Lung (tissue), 12 donors: ENCODE data around the gene RPS16. TPM values are rescaled to one million over a fixed set of nuclear protein-coding genes. Genes with fewer than 3 reads are reported as not detected.

Source experiments
- ATAC-seq: fragments of 200-7000 bp; cut with Tn5 transposase; one replicate; pipeline ENCODE4 v1.9.1; 2020; ENCODE audit warnings: moderate number of reproducible peaks; ENCODE audit not compliant: insufficient read depth, low FRiP score
- DNase-seq, 3 donors: peaks; one replicate each; pipeline ENCODE4 v3.0.0-alpha.2; 2013 to 2017
- H3K27ac ChIP-seq, 2 donors: one replicate each; pipeline ENCODE4 v1.5.1; 2013; ENCODE audit warnings: mild to moderate bottlenecking in 2 of 2, moderate library complexity in 2 of 2, control low read depth in 1 of 2, inconsistent platforms in 1 of 2, low read depth in 1 of 2, low read length in 1 of 2
- H3K27me3 ChIP-seq, 3 donors: one replicate each; pipeline ENCODE4 v1.5.1; 2013; ENCODE audit warnings: low read length in 2 of 3; ENCODE audit not compliant: control insufficient read depth in 3 of 3, insufficient read depth in 3 of 3
- H3K36me3 ChIP-seq, 4 donors: one replicate each; pipeline ENCODE4 v1.5.1; 2013; ENCODE audit warnings: low read length in 4 of 4, mild to moderate bottlenecking in 1 of 4, moderate library complexity in 1 of 4; ENCODE audit not compliant: control insufficient read depth in 4 of 4, insufficient read depth in 4 of 4
- H3K4me1 ChIP-seq, 5 donors: one replicate each; pipeline ENCODE4 v1.5.1; 2013; ENCODE audit warnings: low read length in 5 of 5, mild to moderate bottlenecking in 2 of 5, moderate library complexity in 1 of 5; ENCODE audit not compliant: control insufficient read depth in 5 of 5, insufficient read depth in 5 of 5
- H3K4me3 ChIP-seq: one replicate; pipeline ENCODE4 v1.5.1; 2013; ENCODE audit warnings: mild to moderate bottlenecking, control low read depth, moderate library complexity
- H3K9ac ChIP-seq, 2 donors: one replicate each; pipeline ENCODE4 v1.5.1; 2013; ENCODE audit warnings: low read length in 2 of 2, control low read depth in 1 of 2; ENCODE audit not compliant: insufficient read depth in 1 of 2
- H3K9me3 ChIP-seq, 4 donors: one replicate each; pipeline ENCODE4 v1.5.1; 2013; ENCODE audit warnings: low read length in 3 of 4, mild to moderate bottlenecking in 1 of 4, moderate library complexity in 1 of 4; ENCODE audit not compliant: control insufficient read depth in 4 of 4, insufficient read depth in 3 of 4
- CTCF ChIP-seq: IDR thresholded peaks from 2 replicates; pipeline ENCODE4 v1.5.1; 2012; ENCODE audit warnings: mild to moderate bottlenecking; ENCODE audit errors: control extremely low read depth, extremely low read depth
- WGBS, 2 donors: extraction: QIAGEN DNeasy Blood & Tissue Kit; methylation state at CpG; one replicate each; pipeline ENCODE4 v1.1.7; 2013; 5-methylcytosine and 5-hydroxymethylcytosine counted together
- polyA plus RNA-seq, 2 donors: library from polyadenylated mRNA; stranded (reverse); fragments of 200-250 nt; gene quantifications; one replicate each; pipeline ENCODE4 v1.2.1, GENCODE V29; 2013
- total RNA-seq, 2 donors: library from RNA; depleted of rRNA in 1 of 2; stranded (reverse); fragments of >200 nt in 1 of 2; gene quantifications; one replicate each; pipeline ENCODE4 v1.2.1, GENCODE V29; 2014 to 2021
- donor health status: control.
- donor health status: control.
- donor health status: Bipolar disorder and iron deficiency.
- donor health status: healthy.
- donor health status: DM: yes; HTN: yes; CAD: no.

The RPS16 gene
- total and polyA plus RNA-seq, 4 donors, result 108 to 3,242 (median 2,120) TPM

DNA sequence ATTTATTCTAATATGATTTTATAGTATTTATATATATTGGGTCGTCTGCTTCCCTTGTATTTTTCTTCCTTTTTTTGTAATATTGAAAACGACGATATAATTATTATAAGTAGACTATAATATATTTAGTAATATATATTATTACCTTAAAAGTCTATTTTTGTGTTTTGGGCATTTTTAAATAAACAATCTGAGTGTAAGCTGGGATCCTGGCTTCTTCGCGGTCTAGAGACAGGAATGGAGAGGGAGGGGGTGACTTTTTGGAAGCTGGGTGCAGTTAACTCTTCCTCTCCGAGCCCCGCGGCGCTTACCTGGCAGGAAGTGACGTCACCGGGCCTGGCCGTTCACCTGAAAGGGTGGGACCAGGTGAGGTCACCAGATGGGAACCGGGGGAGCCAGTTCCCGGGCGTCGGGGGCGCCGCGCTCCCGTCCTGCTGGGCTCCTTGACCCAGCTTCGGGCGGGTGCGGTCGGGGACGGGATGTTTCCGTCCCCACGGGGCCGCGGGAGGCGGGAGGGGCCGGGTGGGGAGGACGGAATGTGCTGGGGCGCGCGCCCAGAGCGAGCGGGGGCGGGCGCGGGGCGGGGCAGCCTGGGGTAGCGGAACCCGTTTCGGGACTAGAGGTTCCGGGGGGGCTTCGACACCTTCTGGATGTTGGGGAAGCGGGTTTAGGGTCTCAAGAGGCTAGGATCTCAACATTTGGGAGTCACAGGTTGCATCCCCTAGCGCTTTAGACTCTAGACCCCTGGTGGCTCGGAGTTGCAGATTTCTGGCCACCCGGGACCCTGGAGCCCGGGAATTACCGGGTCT lies 26.3 kb downstream of the RPS16 start:
- WGBS, 2 donors, result 1% methylated on average over 36 to 52 of the region's 52 CpGs
- TF ChIP-seq CTCF, result no peak
- H3K4me1 ChIP-seq, result peaks cover 0 to 41% (median 9%) of the 10 kb centered on the region in 5 donors
- H3K9ac ChIP-seq, result peak overlapping the region; percentile 69 to 92
- peak overlapping the region; percentile 91 for H3K4me3 ChIP-seq
- no peaks in the 10 kb centered on the region for H3K9me3 ChIP-seq
- ATAC-seq (peak; percentile 7), DNase-seq (peak; percentile 77 to 89 (median 83))
- peak overlapping the region; percentile 97 to 100 for H3K27ac ChIP-seq
- H3K27me3 ChIP-seq, result no peaks in the 10 kb centered on the region
- H3K36me3 ChIP-seq, result peaks cover 0 to 14% (median 8%) of the 10 kb centered on the region in 4 donors

DNA sequence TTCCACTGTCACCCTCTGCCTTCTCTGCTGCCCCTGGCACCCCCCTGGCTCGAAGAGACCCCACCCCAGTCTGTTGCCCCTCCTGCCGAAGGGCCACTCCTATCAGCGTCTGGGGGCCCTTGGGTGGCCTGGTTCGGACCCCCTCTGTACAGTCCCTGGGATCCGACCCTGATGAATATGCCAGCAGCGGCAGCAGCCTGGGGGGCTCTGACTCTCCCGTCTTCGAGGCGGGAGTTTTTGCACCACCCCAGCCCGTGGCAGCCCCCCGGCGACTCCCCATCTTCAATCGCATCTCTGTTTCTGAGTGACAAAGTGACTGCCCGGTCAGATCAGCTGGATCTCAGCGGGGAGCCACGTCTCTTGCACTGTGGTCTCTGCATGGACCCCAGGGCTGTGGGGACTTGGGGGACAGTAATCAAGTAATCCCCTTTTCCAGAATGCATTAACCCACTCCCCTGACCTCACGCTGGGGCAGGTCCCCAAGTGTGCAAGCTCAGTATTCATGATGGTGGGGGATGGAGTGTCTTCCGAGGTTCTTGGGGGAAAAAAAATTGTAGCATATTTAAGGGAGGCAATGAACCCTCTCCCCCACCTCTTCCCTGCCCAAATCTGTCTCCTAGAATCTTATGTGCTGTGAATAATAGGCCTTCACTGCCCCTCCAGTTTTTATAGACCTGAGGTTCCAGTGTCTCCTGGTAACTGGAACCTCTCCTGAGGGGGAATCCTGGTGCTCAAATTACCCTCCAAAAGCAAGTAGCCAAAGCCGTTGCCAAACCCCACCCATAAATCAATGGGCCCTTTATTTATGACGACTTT lies 27.1 kb downstream of the RPS16 start:
- H3K4me1 ChIP-seq, result peaks cover 0 to 43% (median 8%) of the 10 kb centered on the region in 5 donors
- ATAC-seq, result no peak

GRCh38 chr19:39407660-39408391 lies 27.9 kb downstream of the RPS16 start:
- ATAC-seq (no peak), DNase-seq (peak in 1 of 3 donors; percentile 46)
- peak overlapping the region; percentile 91 for H3K4me3 ChIP-seq
- 9 to 29% methylated on average over 39 to 40 of the region's 40 CpGs for WGBS, 2 donors
- H3K27ac ChIP-seq, result peak overlapping the region; percentile 94 to 100
- TF ChIP-seq CTCF, result no peak
- peaks cover 0 to 12% (median 6%) of the 10 kb centered on the region in 4 donors for H3K36me3 ChIP-seq
- peak overlapping the region; percentile 56 to 86 for H3K9ac ChIP-seq
- H3K27me3 ChIP-seq, result no peaks in the 10 kb centered on the region
- peaks cover 0 to 48% (median 12%) of the 10 kb centered on the region in 5 donors for H3K4me1 ChIP-seq
- H3K9me3 ChIP-seq, result no peaks in the 10 kb centered on the region

More for the DNA sequence above, 27.1 kb downstream of the RPS16 start:
- peak overlapping the region; percentile 94 to 100 for H3K27ac ChIP-seq
- DNase-seq, result peak in 1 of 3 donors; percentile 57
- no peak for TF ChIP-seq CTCF
- peak overlapping the region in 1 of 2 donors; percentile 60 for H3K9ac ChIP-seq
- H3K27me3 ChIP-seq, result no peaks in the 10 kb centered on the region
- no peaks in the 10 kb centered on the region for H3K9me3 ChIP-seq
- 28 to 58% methylated on average over 20 of the region's 20 CpGs for WGBS, 2 donors
- H3K36me3 ChIP-seq, result peaks cover 0 to 12% (median 6%) of the 10 kb centered on the region in 4 donors
- peak overlapping the region; percentile 91 for H3K4me3 ChIP-seq
